ENCODE data around the gene TAF4.

GRCh38 chr20:62030834-62031434 is 34.7 kb downstream of the TAF4 start:
- TF ChIP-seq POLR2A (IDR thresholded peaks at IDR 0.05), result no peak
- no peak for TF ChIP-seq CTCF (IDR thresholded peaks at IDR 0.05)
